Left lung (tissue), 14 donors: ENCODE data around the gene SPATS2. TPM values are rescaled to one million over a fixed set of nuclear protein-coding genes. Genes with fewer than 3 reads are reported as not detected.
"Not testable (repeated sequence)": the region's sequence is repeated elsewhere in the genome, so short reads cannot be mapped to it uniquely, and the experiment has no call there.

Experiments
- ATAC-seq: fragments of 200-7000 bp; cut with Tn5 transposase; one replicate; pipeline ENCODE4 v1.9.1; 2020; ENCODE audit warnings: moderate library complexity
- DNase-seq, 4 donors: peaks; one replicate each; pipeline ENCODE4 v3.0.0-alpha.2; 2013 to 2020
- H3K27ac ChIP-seq, 2 donors: fragments of 200-600 bp; sonication (generic) in 1 of 2; one replicate each; pipeline versions ENCODE4 v1.5.0 to v1.8.0; 2020 to 2021
- H3K27me3 ChIP-seq, 2 donors: fragments of 200-600 bp; sonication (generic) in 1 of 2; one replicate each; pipeline versions ENCODE4 v1.5.0 to v1.8.0; 2020 to 2021
- H3K36me3 ChIP-seq, 2 donors: fragments of 200-600 bp; sonication (generic) in 1 of 2; one replicate each; pipeline versions ENCODE4 v1.5.0 to v1.8.0; 2020 to 2021
- H3K4me1 ChIP-seq, 2 donors: fragments of 200-600 bp; one replicate each; pipeline ENCODE4 v1.8.0; 2021
- H3K4me3 ChIP-seq, 2 donors: fragments of 200-600 bp; sonication (generic) in 1 of 2; one replicate each; pipeline versions ENCODE4 v1.5.0 to v1.8.0; 2020 to 2021; ENCODE audit warnings: mild to moderate bottlenecking in 1 of 2
- H3K9me3 ChIP-seq, 2 donors: fragments of 200-600 bp; sonication (generic) in 1 of 2; one replicate each; pipeline versions ENCODE4 v1.5.0 to v1.8.0; 2020 to 2021
- intact Hi-C, 2 donors: fragments of 100-400 bp; cut with DNase I; formaldehyde crosslinking; loops; one replicate each; pipeline versions ENCODE4 v1.11.2 to v1.14.2; 2022
- long read RNA-seq, 12 donors: library from polyadenylated mRNA in 2 of 12; unstranded in 2 of 12; transcript quantifications; one replicate each; pipeline ENCODE4 v2.0.0 and lab custom pipeline, GENCODE V29; 2019 to 2026
- polyA plus RNA-seq, 6 donors: library from polyadenylated mRNA; unstranded; fragments of 120-200 nt; gene quantifications; one replicate each; pipeline ENCODE4 v1.2.1, GENCODE V29; 2013; ENCODE audit not compliant: insufficient read length in 6 of 6
- total RNA-seq, 2 donors: library from RNA; stranded (reverse); fragmentation: NEBNext Ultra II Directional; extraction: Animal tissue kit (Norgen Biotek cat#: 25700); gene quantifications; one replicate each; pipeline ENCODE4 v1.2.1, GENCODE V29; 2021
- TF ChIP-seq, protein P1 (sequence below), 2 donors: fragments of 200-600 bp; sonication (generic) in 1 of 2; IDR thresholded peaks; one replicate each; pipeline versions ENCODE4 v1.5.0 to v1.8.0; 2021; ENCODE audit warnings: antibody characterized with exemption in 2 of 2
- donor health status: DM: no; HTN: yes; CAD: no.
- donor health status: DM: no; HTN: no; CAD: no.

Gene SPATS2
- total RNA-seq (10 to 100 TPM; 14.6 to 21.3 TPM), polyA plus RNA-seq (10 to 100 TPM; 61.7 to 77.0 (median 71.8) TPM)
- long read RNA-seq, donor 1, transcript SPATS2-213 (5 exons, 1,061 nt) = major isoform, 8 of 30 reads
- long read RNA-seq, donor 1, partial matches to known transcripts = 13 of 30 reads
- long read RNA-seq, donor 1, other reads (novel, unspliced or antisense) = 0 of 30 reads
- long read RNA-seq, donor 2, transcript SPATS2-213 (5 exons, 1,061 nt) = major isoform, 8 of 116 reads
- long read RNA-seq, donor 2, transcript SPATS2-205 (3 exons, 564 nt) = minor isoform, 5 of 116 reads
- long read RNA-seq, donor 2, partial matches to known transcripts = 82 of 116 reads
- long read RNA-seq, donor 2, other reads (novel, unspliced or antisense) = 17 of 116 reads
- long read RNA-seq, donor 3, transcript SPATS2-213 (5 exons, 1,061 nt) = major isoform, 9 of 28 reads
- long read RNA-seq, donor 3, transcript SPATS2-222 (14 exons, 2,993 nt) = minor isoform, 5 of 28 reads
- long read RNA-seq, donor 3, partial matches to known transcripts = 11 of 28 reads
- long read RNA-seq, donor 3, other reads (novel, unspliced or antisense) = 0 of 28 reads
- long read RNA-seq, donor 4, transcript SPATS2-213 (5 exons, 1,061 nt) = major isoform, 8 of 18 reads
- long read RNA-seq, donor 4, partial matches to known transcripts = 8 of 18 reads
- long read RNA-seq, donor 4, other reads (novel, unspliced or antisense) = 2 of 18 reads
- long read RNA-seq, donor 5, transcript SPATS2-213 (5 exons, 1,061 nt) = major isoform, 8 of 12 reads
- long read RNA-seq, donor 5, partial matches to known transcripts = 0 of 12 reads
- long read RNA-seq, donor 5, other reads (novel, unspliced or antisense) = 0 of 12 reads
- long read RNA-seq, donor 6, transcript SPATS2-213 (5 exons, 1,061 nt) = major isoform, 7 of 49 reads
- long read RNA-seq, donor 6, partial matches to known transcripts = 35 of 49 reads
- long read RNA-seq, donor 6, other reads (novel, unspliced or antisense) = 0 of 49 reads
- long read RNA-seq, donor 7, partial matches to known transcripts = 0 of 6 reads
- long read RNA-seq, donor 7, other reads (novel, unspliced or antisense) = 0 of 6 reads
- long read RNA-seq, donor 8, transcript SPATS2-201 (13 exons, 3,158 nt) = major isoform, 5 of 16 reads
- long read RNA-seq, donor 8, transcript SPATS2-222 (14 exons, 2,993 nt) = major isoform, 5 of 16 reads
- long read RNA-seq, donor 8, transcript SPATS2-213 (5 exons, 1,061 nt) = major isoform, 5 of 16 reads
- long read RNA-seq, donor 8, partial matches to known transcripts = 0 of 16 reads
- long read RNA-seq, donor 8, other reads (novel, unspliced or antisense) = 0 of 16 reads
- long read RNA-seq, donor 9 = 0 reads
- long read RNA-seq, donor 10, partial matches to known transcripts = 1 of 2 reads
- long read RNA-seq, donor 10, other reads (novel, unspliced or antisense) = 1 of 2 reads
- long read RNA-seq, donor 11, transcript SPATS2-205 (3 exons, 564 nt) = major isoform, 9 of 70 reads
- long read RNA-seq, donor 11, partial matches to known transcripts = 58 of 70 reads
- long read RNA-seq, donor 11, other reads (novel, unspliced or antisense) = 0 of 70 reads
- long read RNA-seq, donor 12, transcript SPATS2-213 (5 exons, 1,061 nt) = major isoform, 5 of 16 reads
- long read RNA-seq, donor 12, partial matches to known transcripts = 8 of 16 reads
- long read RNA-seq, donor 12, other reads (novel, unspliced or antisense) = 0 of 16 reads

DNA sequence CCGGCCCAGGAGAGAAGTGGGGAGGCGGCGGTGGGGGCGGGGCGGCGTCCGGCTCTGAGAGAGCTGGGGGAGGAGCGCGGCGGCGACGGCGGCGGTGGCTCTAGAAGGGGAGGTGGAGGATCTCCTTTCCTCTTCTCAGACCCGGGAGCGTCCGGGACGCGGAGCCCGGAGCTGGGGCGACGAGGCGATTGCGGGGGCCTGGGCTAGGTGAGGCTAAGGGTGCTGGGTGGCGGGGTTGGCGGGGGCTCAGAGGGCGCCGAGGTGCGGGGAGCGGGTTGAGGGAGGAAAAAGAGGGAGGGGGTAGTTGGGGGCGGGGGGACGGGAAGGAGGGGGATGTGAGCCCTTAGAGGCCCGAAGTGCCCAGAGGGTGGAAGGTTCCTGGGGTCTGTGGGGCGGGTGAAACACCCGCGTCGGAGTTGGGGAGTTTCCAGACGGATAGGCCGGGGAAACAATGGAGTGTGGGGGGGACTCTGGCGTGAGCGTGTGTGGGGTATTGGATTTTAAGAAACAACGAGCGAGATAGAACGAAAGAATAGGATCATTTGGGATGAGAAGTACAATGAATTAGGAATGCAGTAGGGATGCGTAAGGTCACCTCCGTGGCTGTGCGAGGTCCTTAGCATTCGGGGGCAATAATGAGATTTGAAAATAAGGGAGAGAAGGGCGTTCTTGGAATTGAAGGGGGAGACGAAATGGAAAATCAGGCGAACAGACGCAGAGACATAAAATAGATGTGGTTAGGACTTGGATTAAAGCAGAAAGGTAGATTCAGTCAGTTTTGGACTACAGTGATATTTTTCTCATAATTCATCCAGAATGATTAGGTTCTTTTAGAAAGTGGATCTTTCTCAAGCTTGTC is at the start of gene SPATS2:
SPATS2 (plus strand) TSS at position 82 of the 859 bp plus-strand sequence. CDS start 93,551 bp downstream, outside the sequence.
- no peaks in the 10 kb centered on the region for H3K27me3 ChIP-seq
- H3K9me3 ChIP-seq = no peaks in the 10 kb centered on the region
- peaks cover 7 to 25% of the 10 kb centered on the region in 2 donors for H3K4me1 ChIP-seq
- H3K4me3 ChIP-seq = peak within 1 kb of the TSS; percentile 77 to 83
- no peaks in the 10 kb centered on the region for H3K36me3 ChIP-seq
- intact Hi-C loops = no loop called here
- DNase-seq = peak in 2 of 4 donors; percentile 61 to 95
- H3K27ac ChIP-seq = peak within 1 kb of the TSS; percentile 93 to 94
- ATAC-seq = peak; percentile 11
- TF ChIP-seq, protein P1, sequence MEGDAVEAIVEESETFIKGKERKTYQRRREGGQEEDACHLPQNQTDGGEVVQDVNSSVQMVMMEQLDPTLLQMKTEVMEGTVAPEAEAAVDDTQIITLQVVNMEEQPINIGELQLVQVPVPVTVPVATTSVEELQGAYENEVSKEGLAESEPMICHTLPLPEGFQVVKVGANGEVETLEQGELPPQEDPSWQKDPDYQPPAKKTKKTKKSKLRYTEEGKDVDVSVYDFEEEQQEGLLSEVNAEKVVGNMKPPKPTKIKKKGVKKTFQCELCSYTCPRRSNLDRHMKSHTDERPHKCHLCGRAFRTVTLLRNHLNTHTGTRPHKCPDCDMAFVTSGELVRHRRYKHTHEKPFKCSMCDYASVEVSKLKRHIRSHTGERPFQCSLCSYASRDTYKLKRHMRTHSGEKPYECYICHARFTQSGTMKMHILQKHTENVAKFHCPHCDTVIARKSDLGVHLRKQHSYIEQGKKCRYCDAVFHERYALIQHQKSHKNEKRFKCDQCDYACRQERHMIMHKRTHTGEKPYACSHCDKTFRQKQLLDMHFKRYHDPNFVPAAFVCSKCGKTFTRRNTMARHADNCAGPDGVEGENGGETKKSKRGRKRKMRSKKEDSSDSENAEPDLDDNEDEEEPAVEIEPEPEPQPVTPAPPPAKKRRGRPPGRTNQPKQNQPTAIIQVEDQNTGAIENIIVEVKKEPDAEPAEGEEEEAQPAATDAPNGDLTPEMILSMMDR (IDR thresholded peaks at IDR 0.05) = no peak

DNA sequence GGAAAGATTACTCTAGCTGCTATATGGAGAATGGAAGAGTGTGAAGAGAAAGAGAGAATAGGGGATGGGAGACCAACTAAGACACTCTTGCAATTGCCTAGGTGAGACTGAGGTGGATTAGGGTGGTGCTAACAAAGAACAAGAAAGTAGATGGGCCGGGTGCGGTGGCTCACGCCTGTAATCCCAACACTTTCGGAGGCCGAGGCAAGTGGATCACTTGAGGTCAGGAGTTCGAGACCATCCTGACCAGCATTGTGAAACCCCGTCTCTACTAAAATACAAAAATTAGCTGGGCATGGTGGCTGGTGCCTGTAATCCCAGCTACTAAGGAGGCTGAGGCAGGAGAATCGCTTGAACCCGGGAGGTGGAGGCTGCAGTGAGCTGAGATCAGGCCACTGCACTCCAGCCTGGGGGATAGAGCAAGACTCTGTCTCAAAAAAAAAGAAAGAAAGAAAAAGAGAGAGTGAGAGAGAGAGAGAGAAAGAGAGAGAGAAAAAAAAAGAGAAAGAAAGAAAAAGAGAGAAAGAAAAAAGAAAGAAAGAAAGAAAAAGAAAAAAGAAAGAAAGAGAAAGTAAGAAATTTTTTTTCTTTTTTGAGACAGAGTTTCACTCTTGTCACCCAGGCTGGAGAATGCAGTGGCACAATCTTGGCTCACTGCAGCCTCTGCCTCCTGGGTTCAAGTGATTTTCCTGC is 46.7 kb upstream of the SPATS2 start:
- H3K27ac ChIP-seq, H3K9me3 ChIP-seq, H3K36me3 ChIP-seq, H3K27me3 ChIP-seq, intact Hi-C loops, DNase-seq, H3K4me3 ChIP-seq, ATAC-seq: not testable (repeated sequence)
- peaks cover 3 to 17% of the 10 kb centered on the region in 2 donors for H3K4me1 ChIP-seq

DNA sequence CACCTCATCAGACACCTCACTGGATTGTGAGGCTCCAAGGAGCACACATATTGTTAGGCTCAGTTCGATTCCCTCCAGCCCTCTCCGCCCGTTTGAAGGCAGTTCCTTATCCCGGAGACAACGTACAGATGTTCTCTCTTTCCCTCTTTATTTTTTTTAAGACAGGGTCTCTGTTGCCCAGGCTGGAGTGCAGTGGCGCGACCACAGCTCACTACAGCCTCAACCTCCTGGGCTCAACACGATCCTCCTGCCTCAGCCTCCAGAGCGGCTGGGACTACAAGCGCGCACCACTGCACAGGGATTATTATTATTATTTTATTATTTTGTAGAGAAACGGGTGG is 44.9 kb upstream of the SPATS2 start:
- DNase-seq (no peak), ATAC-seq (no peak)
- Histone ChIP-seq H3K36me3 (no peaks in the 10 kb centered on the region), H3K4me1 (peaks cover 3 to 17% of the 10 kb centered on the region in 2 donors), H3K4me3 (peak overlapping the region; percentile 62 to 66), H3K27ac (peak overlapping the region in 1 of 2 donors; percentile 70), H3K9me3 (no peaks in the 10 kb centered on the region), H3K27me3 (no peaks in the 10 kb centered on the region)
- TF ChIP-seq, protein P1 (IDR thresholded peaks at IDR 0.05) = no peak
- intact Hi-C loops = no loop called here

DNA sequence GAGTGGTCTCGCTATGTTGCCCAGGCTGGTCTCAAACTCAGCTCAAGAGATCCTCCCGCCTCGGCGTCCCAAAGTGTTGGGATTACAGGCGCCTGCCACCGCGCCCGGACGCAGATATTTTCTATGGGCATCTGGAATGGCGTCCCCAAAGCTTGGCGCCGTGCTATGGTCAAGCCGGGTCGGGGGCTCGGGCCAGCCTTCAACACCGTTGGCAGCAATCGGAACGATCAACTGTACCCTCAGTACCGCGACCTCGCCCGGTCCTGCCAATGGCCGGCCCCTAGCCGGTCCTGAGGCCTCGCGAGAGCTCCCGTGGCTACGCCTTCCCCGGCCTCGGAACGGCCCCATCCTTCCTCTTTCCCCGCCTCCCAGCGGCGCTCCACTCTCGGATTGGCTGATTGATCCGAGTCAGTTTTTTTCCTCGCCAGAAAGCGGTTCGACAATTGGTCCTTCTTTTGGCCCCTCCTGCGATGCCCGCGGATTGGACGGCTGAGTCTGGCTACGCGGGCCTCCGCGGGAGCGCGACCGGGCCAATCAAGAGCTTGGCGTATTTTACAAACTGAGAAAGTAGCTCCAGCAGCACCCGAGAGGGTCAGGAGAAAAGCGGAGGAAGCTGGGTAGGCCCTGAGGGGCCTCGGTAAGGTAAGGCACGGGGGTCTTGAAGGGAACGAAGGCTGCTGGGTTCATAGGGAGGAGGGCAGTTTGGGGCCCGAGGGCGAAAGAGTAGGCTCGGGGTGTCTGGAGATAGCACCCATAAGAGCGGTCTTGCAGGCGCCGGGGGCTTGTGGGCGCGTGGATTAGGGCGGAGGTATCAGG is 44.3 kb upstream of the SPATS2 start, which contains the start of gene TROAP:
TROAP (plus strand) TSS at position 548 of the 816 bp plus-strand sequence. CDS start 354 bp downstream, outside the sequence.
- Histone ChIP-seq H3K9me3 (no peaks in the 10 kb centered on the region), H3K4me1 (peaks cover 3 to 17% of the 10 kb centered on the region in 2 donors), H3K27ac (peak within 1 kb of the TSS in 1 of 2 donors; percentile 70), H3K4me3 (peak within 1 kb of the TSS; percentile 62 to 66), H3K36me3 (no peaks in the 10 kb centered on the region), H3K27me3 (no peaks in the 10 kb centered on the region)
- TF ChIP-seq, protein P1 (IDR thresholded peaks at IDR 0.05) = no peak
- ATAC-seq = peak; percentile 100
- DNase-seq = peak; percentile 97 to 99 (median 98)
- intact Hi-C loops = no loop called here
